Pancreas (tissue), 10 donors: ENCODE results near the gene S1PR3. TPM values are rescaled to one million over a fixed set of nuclear protein-coding genes. Genes with fewer than 3 reads are reported as not detected.

Source experiments
- ATAC-seq, 4 donors: fragments of 200-7000 bp; cut with Tn5 transposase; one replicate each; pipeline versions ENCODE4 v1.8.0 to v1.9.1; 2020; ENCODE audit warnings: mild to moderate bottlenecking in 4 of 4, moderate library complexity in 4 of 4
- DNase-seq, 6 donors: peaks; one replicate each; pipeline ENCODE4 v3.0.0-alpha.2; 2020
- FAIRE-seq: peaks from 2 replicates; lab custom pipeline; 2012; peaks lifted over from hg19 to GRCh38; lab: Jason Lieb, UNC
- H3K27ac ChIP-seq, 4 donors: fragments of 200-600 bp; sonication (generic); 1 replicate in 3 of 4; 2 replicates in 1 of 4; pipeline versions ENCODE4 v1.5.0 to v1.8.0; 2020
- H3K27me3 ChIP-seq, 4 donors: fragments of 200-600 bp; one replicate each; pipeline ENCODE4 v1.8.0; 2021
- H3K36me3 ChIP-seq, 3 donors: fragments of 200-600 bp; sonication (generic) in 1 of 3; one replicate each; pipeline versions ENCODE4 v1.5.0 to v1.8.0; 2020 to 2021
- H3K4me1 ChIP-seq, 3 donors: fragments of 200-600 bp; one replicate each; pipeline ENCODE4 v1.8.0; 2021
- H3K4me3 ChIP-seq, 4 donors: fragments of 200-600 bp; sonication (generic) in 2 of 4; one replicate each; pipeline versions ENCODE4 v1.5.0 to v1.8.0; 2020 to 2021
- H3K9me3 ChIP-seq, 4 donors: fragments of 200-600 bp; one replicate each; pipeline ENCODE4 v1.8.0; 2021
- CTCF ChIP-seq, 4 donors: fragments of 200-600 bp; sonication (generic) in 3 of 4; IDR thresholded peaks; one replicate each; pipeline versions ENCODE4 v1.5.0 to v1.8.0; 2021; ENCODE audit warnings: antibody characterized with exemption in 4 of 4
- WGBS, 2 donors: extraction: QIAGEN DNeasy Blood & Tissue Kit; methylation state at CpG; one replicate each; pipeline ENCODE4 v1.1.7; 2013; 5-methylcytosine and 5-hydroxymethylcytosine counted together
- intact Hi-C, 3 donors: fragments of 100-400 bp; cut with DNase I; formaldehyde crosslinking; loops; one replicate each; pipeline versions ENCODE4 v1.11.1 to v1.14.2; 2022
- polyA plus RNA-seq, 2 donors: library from polyadenylated mRNA; stranded (reverse); fragments of 200-250 nt; gene quantifications; one replicate each; pipeline ENCODE4 v1.2.3, GENCODE V29; 2013
- total RNA-seq, 6 donors: library from RNA; stranded (reverse); fragmentation: NEBNext Ultra II Directional in 4 of 6; extraction: Animal tissue kit (Norgen Biotek cat#: 25700) in 4 of 6; gene quantifications; one replicate each; pipeline versions ENCODE4 v1.2.1 to v1.2.4, GENCODE V29; 2021 to 2023
- donor health status: healthy with polysubstance abuse.
- donor health status: DM: no; HTN: no; CAD: no; lungs with moderate emphysema.
- donor health status: DM: no; HTN: no; CAD: no.
- donor health status: control.
- donor health status: control.
- donor health status: Bipolar disorder and iron deficiency.
- donor health status: DM: yes; HTN: yes; CAD: no.
- donor health status: DM: no; HTN: no; CAD: no.
- donor health status: DM: no; HTN: no; CAD: no.
- donor health status: DM: yes; HTN: yes; CAD: no.

S1PR3 gene
- total and polyA plus RNA-seq, 8 donors: 1.4 to 4.1 (median 2.2) TPM

GRCh38 chr9:89022902-89023301, 31.6 kb downstream of the S1PR3 start:
- Histone ChIP-seq H3K27me3 (no peaks in the 10 kb centered on the region), H3K4me3 (no peak overlapping the region), H3K9me3 (no peaks in the 10 kb centered on the region), H3K36me3 (no peaks in the 10 kb centered on the region), H3K27ac (peak overlapping the region in 1 of 4 donors; percentile 1), H3K4me1 (no peaks in the 10 kb centered on the region)
- no peak for FAIRE-seq
- TF ChIP-seq CTCF (IDR thresholded peaks at IDR 0.05): no peak
- 89 to 97% methylated on average over 2 of the region's 2 CpGs for WGBS, 2 donors
- intact Hi-C loops: no loop called here
- peak in 2 of 4 donors; percentile 43 to 55 for ATAC-seq
- no peak for DNase-seq

DNA sequence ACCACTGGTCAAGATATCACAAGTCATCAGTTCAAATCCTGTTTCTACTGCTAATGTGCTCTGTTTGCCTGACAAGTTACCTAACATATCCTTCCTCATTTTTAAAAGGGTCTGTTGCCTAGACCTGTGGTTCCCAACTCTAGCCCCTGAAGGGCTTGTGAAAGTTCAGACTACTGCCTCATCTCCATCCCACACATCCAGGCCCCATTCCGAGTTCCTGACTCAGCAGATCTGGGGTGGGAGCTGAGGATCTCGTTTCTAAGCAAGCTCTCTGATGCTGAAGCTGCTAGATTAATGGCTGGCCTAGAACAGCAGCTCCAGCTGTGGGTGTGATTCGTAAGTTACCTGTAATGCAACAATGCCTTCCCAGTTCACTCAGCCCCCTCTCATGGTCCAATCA, 32.5 kb downstream of the S1PR3 start:
- Histone ChIP-seq H3K9me3 (no peaks in the 10 kb centered on the region), H3K27ac (no peak overlapping the region), H3K36me3 (no peaks in the 10 kb centered on the region), H3K4me1 (no peaks in the 10 kb centered on the region), H3K27me3 (no peaks in the 10 kb centered on the region), H3K4me3 (no peak overlapping the region)
- ATAC-seq (no peak), DNase-seq (no peak), FAIRE-seq (no peak)
- no peak for TF ChIP-seq CTCF (IDR thresholded peaks at IDR 0.05)
- 70 to 81% methylated on average over 3 of the region's 3 CpGs for WGBS, 2 donors
- intact Hi-C loops: no loop called here

GRCh38 chr9:89024727-89025126, 33.5 kb downstream of the S1PR3 start:
- no peaks in the 10 kb centered on the region for H3K4me1 ChIP-seq
- TF ChIP-seq CTCF (IDR thresholded peaks at IDR 0.05): no peak
- DNase-seq (no peak), FAIRE-seq (no peak), ATAC-seq (no peak)
- H3K27ac ChIP-seq: no peak overlapping the region
- H3K9me3 ChIP-seq: no peaks in the 10 kb centered on the region
- 89 to 95% methylated on average over 4 of the region's 4 CpGs for WGBS, 2 donors
- H3K4me3 ChIP-seq: no peak overlapping the region
- H3K27me3 ChIP-seq: no peaks in the 10 kb centered on the region
- H3K36me3 ChIP-seq: no peaks in the 10 kb centered on the region
- intact Hi-C loops: no loop called here

GRCh38 chr9:89025553-89025952, 34.3 kb downstream of the S1PR3 start:
- FAIRE-seq: no peak
- no peak overlapping the region for H3K27ac ChIP-seq
- DNase-seq: no peak
- H3K4me3 ChIP-seq: no peak overlapping the region
- no peaks in the 10 kb centered on the region for H3K9me3 ChIP-seq
- no peaks in the 10 kb centered on the region for H3K36me3 ChIP-seq
- no peak for ATAC-seq
- no peak for TF ChIP-seq CTCF (IDR thresholded peaks at IDR 0.05)
- intact Hi-C loops: no loop called here
- no peaks in the 10 kb centered on the region for H3K4me1 ChIP-seq
- H3K27me3 ChIP-seq: no peaks in the 10 kb centered on the region

DNA sequence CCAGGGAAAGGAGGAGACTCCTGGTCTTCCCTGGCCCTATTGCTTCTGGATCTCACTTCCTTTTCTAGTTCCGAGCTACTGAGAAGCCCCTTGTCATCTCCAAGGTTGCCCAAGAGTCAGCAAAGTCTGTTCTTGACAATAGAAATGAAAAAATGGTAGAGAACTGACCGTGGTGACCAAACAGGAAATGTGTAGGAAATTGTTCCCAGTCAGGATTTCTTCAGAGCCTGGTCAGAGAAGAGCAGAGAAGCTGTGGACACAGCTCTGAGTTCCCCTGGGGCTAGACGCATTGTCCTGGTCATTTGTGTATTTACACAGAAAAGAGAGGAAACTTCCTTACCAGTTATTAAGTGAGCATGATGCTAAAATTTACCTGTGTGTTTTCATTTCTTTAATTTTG, 35.6 kb downstream of the S1PR3 start:
- H3K36me3 ChIP-seq: no peaks in the 10 kb centered on the region
- ATAC-seq (no peak), FAIRE-seq (no peak), DNase-seq (no peak)
- H3K4me3 ChIP-seq: no peak overlapping the region
- no peaks in the 10 kb centered on the region for H3K27me3 ChIP-seq
- TF ChIP-seq CTCF (IDR thresholded peaks at IDR 0.05): no peak
- no peaks in the 10 kb centered on the region for H3K9me3 ChIP-seq
- H3K27ac ChIP-seq: no peak overlapping the region
- WGBS, 2 donors: 67 to 72% methylated on average over 3 of the region's 3 CpGs
- intact Hi-C loops: no loop called here
- no peaks in the 10 kb centered on the region for H3K4me1 ChIP-seq
